Measurements from ENCODE around the gene ABCC8.

The ABCC8 gene

GRCh38 chr11:17394743-17395390, 81.8 kb downstream of the ABCC8 start:
- H3K4me3 ChIP-seq (ENCODE audit: low read depth, low read length), result no peak overlapping the region
- no peak for TF ChIP-seq CTCF (IDR thresholded peaks at IDR 0.05; ENCODE audit: low read depth, low read length)

- H3K4me3 ChIP-seq (ENCODE audit: low read depth, low read length), result no peak overlapping the region
- no peak for TF ChIP-seq CTCF (IDR thresholded peaks at IDR 0.05; ENCODE audit: low read depth, low read length)
These were observed 83.2 kb downstream of the ABCC8 start for GRCh38 chr11:17393472-17393871.

- H3K4me3 ChIP-seq (ENCODE audit: low read depth, low read length), result no peak overlapping the region
- TF ChIP-seq CTCF (IDR thresholded peaks at IDR 0.05; ENCODE audit: low read depth, low read length), result no peak
These were observed 83.8 kb downstream of the ABCC8 start for GRCh38 chr11:17392872-17393271.

GRCh38 chr11:17391493-17392355, 84.9 kb downstream of the ABCC8 start:
- no peak overlapping the region for H3K4me3 ChIP-seq (ENCODE audit: low read depth, low read length)
- no peak for TF ChIP-seq CTCF (IDR thresholded peaks at IDR 0.05; ENCODE audit: low read depth, low read length)

GRCh38 chr11:17389957-17390649, 86.5 kb downstream of the ABCC8 start:
- TF ChIP-seq CTCF (IDR thresholded peaks at IDR 0.05; ENCODE audit: low read depth, low read length), result no peak
- H3K4me3 ChIP-seq (ENCODE audit: low read depth, low read length), result no peak overlapping the region

- H3K4me3 ChIP-seq (ENCODE audit: low read depth, low read length), result peak overlapping the region; percentile 49
These were observed 87.3 kb downstream of the ABCC8 start for GRCh38 chr11:17389211-17389956.

More at GRCh38 chr11:17389211-17389956, 87.3 kb downstream of the ABCC8 start:
- TF ChIP-seq CTCF (IDR thresholded peaks at IDR 0.05; ENCODE audit: low read depth, low read length), result peak; percentile 26
